GM12875 (cell line): ENCODE measurements around the gene CCDC190.
"Not testable (repeated sequence)": the region's sequence is repeated elsewhere in the genome, so short reads cannot be mapped to it uniquely, and the experiment has no call there.

ENCODE experiments used
- H3K4me3 ChIP-seq: one replicate; pipeline ENCODE4 v1.5.1; 2011; ENCODE audit warnings: low read depth, low read length, control low read depth
- CTCF ChIP-seq: IDR thresholded peaks from 2 replicates; pipeline ENCODE4 v1.5.1; 2011; ENCODE audit warnings: low read depth, mild to moderate bottlenecking, control low read depth, inconsistent platforms, low read length, moderate library complexity, borderline replicate concordance; ENCODE audit not compliant: insufficient read depth

Gene CCDC190

GRCh38 chr1:162877412-162877811 lies 16.4 kb upstream of the CCDC190 start:
- no peak for TF ChIP-seq CTCF
- no peak overlapping the region for H3K4me3 ChIP-seq

GRCh38 chr1:162876751-162877150 lies 15.8 kb upstream of the CCDC190 start:
- no peak overlapping the region for H3K4me3 ChIP-seq

GRCh38 chr1:162873671-162874666 lies 13.0 kb upstream of the CCDC190 start:
- no peak for TF ChIP-seq CTCF

More at GRCh38 chr1:162876751-162877150, 15.8 kb upstream of the CCDC190 start:
- TF ChIP-seq CTCF, result no peak

GRCh38 chr1:162872981-162873380 lies 12.0 kb upstream of the CCDC190 start:
- TF ChIP-seq CTCF, result no peak

More at GRCh38 chr1:162873671-162874666, 13.0 kb upstream of the CCDC190 start:
- H3K4me3 ChIP-seq, result no peak overlapping the region

GRCh38 chr1:162871417-162871816 lies 10.4 kb upstream of the CCDC190 start:
- H3K4me3 ChIP-seq, result not testable (repeated sequence)

More at GRCh38 chr1:162872981-162873380, 12.0 kb upstream of the CCDC190 start:
- H3K4me3 ChIP-seq, result no peak overlapping the region

- no peak overlapping the region for H3K4me3 ChIP-seq
- TF ChIP-seq CTCF, result no peak
Measured at GRCh38 chr1:162868972-162869371, 8.0 kb upstream of the CCDC190 start.

GRCh38 chr1:162861625-162862024 lies 650 bp upstream of the CCDC190 start:
- TF ChIP-seq CTCF, result no peak
- H3K4me3 ChIP-seq, result no peak overlapping the region
